CD4-positive, CD25-positive, alpha-beta regulatory T cell (primary cell): ENCODE data around the gene PPIE. TPM values are rescaled to one million over a fixed set of nuclear protein-coding genes. Genes with fewer than 3 reads are reported as not detected.
"Not testable (repeated sequence)": the region's sequence is repeated elsewhere in the genome, so short reads cannot be mapped to it uniquely, and the experiment has no call there.

Experiments used
- ATAC-seq, 2 donors: fragments of 150-1000 bp; cut with Tn5 transposase; one replicate each; pipeline ENCODE4 v1.10.0; 2021; ENCODE audit warnings: low read depth in 2 of 2, moderate number of reproducible peaks in 2 of 2, moderate library complexity in 1 of 2
- DNase-seq, 3 donors: peaks; one replicate each; pipeline versions ENCODE4 v3.0.0 to v3.0.0-alpha.2; 2012 to 2022; ENCODE audit warnings: mixed read lengths in 1 of 3
- H3K27ac ChIP-seq: one replicate; pipeline ENCODE4 v1.7.0; 2013; ENCODE audit warnings: mild to moderate bottlenecking, low read length; ENCODE audit not compliant: insufficient read depth, poor library complexity, severe bottlenecking
- H3K27me3 ChIP-seq: one replicate; pipeline ENCODE4 v1.7.0; 2013; ENCODE audit warnings: low read length; ENCODE audit not compliant: control insufficient read depth, insufficient read depth
- H3K36me3 ChIP-seq: one replicate; pipeline ENCODE4 v1.7.0; 2013; ENCODE audit warnings: mild to moderate bottlenecking, low read length, moderate library complexity; ENCODE audit not compliant: control insufficient read depth, insufficient read depth
- H3K4me1 ChIP-seq: 2 replicates; pipeline ENCODE4 v1.7.0; 2013; ENCODE audit warnings: mild to moderate bottlenecking, low read length; ENCODE audit not compliant: insufficient read depth, control insufficient read depth, poor library complexity, severe bottlenecking
- H3K4me3 ChIP-seq: one replicate; pipeline ENCODE4 v1.7.0; 2013; ENCODE audit warnings: low read depth, mild to moderate bottlenecking, low read length, moderate library complexity
- H3K9me3 ChIP-seq, 2 experiments: 1 replicate in 1 of 2; 2 replicates in 1 of 2; pipeline ENCODE4 v1.7.0; 2013; ENCODE audit warnings: low read length in 2 of 2, mild to moderate bottlenecking in 1 of 2, moderate library complexity in 1 of 2; ENCODE audit not compliant: control insufficient read depth in 2 of 2
- H3K27ac Mint-ChIP-seq, 3 donors: one replicate each; pipeline ENCODE4 v1.8.0; 2020 to 2022; ENCODE audit warnings: mild to moderate bottlenecking in 3 of 3, mixed read lengths in 3 of 3, moderate library complexity in 2 of 3
- H3K27me3 Mint-ChIP-seq: one replicate; pipeline ENCODE4 v1.8.0; 2022; ENCODE audit warnings: mild to moderate bottlenecking, mixed read lengths
- H3K36me3 Mint-ChIP-seq: one replicate; pipeline ENCODE4 v1.8.0; 2020; ENCODE audit warnings: mixed read lengths
- H3K4me1 Mint-ChIP-seq, 4 donors: one replicate each; pipeline ENCODE4 v1.8.0; 2020 to 2022; ENCODE audit warnings: mixed read lengths in 4 of 4, mild to moderate bottlenecking in 1 of 4
- H3K4me3 Mint-ChIP-seq, 4 donors: one replicate each; pipeline ENCODE4 v1.8.0; 2020 to 2022; ENCODE audit warnings: mild to moderate bottlenecking in 4 of 4, mixed read lengths in 4 of 4, moderate library complexity in 3 of 4
- H3K9me3 Mint-ChIP-seq, 7 donors: one replicate each; pipeline ENCODE4 v1.8.0; 2020 to 2022; ENCODE audit warnings: mixed read lengths in 7 of 7, mild to moderate bottlenecking in 3 of 7, moderate library complexity in 2 of 7
- polyA plus RNA-seq, 4 donors: library from polyadenylated mRNA; unstranded; fragments of 300-500 nt; fragmentation: Illumina TruSeq; gene quantifications; one replicate each; pipeline ENCODE4 v1.2.3, GENCODE V29; 2021
- total RNA-seq: library from RNA; stranded (reverse); gene quantifications from one replicate; pipeline ENCODE4 v1.2.3, GENCODE V29; 2022

The PPIE gene
- total and polyA plus RNA-seq, 5 donors from 2014 or later: 36.8 to 118 (median 91.6) TPM

DNA sequence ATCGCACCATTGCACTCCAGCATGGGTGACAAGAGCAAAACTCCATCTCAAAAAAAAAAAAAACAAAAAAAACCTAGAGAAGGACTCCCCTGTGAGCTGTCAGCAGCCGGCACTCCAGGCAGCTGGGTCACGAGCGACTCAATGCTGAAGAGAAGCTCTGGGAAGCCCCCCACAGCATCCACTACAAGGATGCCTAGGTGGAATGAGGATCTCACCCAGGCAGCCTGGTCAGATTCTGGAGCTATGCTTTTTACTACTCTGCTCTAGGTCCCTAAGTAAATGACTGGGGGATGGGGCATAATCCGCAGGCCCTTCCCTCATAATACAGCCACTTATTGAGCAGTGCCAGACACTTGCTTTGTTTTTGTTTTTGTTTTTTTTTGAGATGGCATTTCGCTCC is 43.4 kb downstream of the PPIE start:
- H3K36me3 ChIP-seq: no peaks in the 10 kb centered on the region
- peaks cover 29% of the 10 kb centered on the region for H3K27me3 Mint-ChIP-seq
- no peaks in the 10 kb centered on the region for H3K4me1 ChIP-seq
- no peaks in the 10 kb centered on the region for H3K9me3 ChIP-seq
- no peaks in the 10 kb centered on the region for H3K9me3 Mint-ChIP-seq
- no peak overlapping the region for H3K4me3 Mint-ChIP-seq
- no peaks in the 10 kb centered on the region for H3K27me3 ChIP-seq
- H3K36me3 Mint-ChIP-seq: no peaks in the 10 kb centered on the region
- ATAC-seq: no peak
- H3K4me3 ChIP-seq: no peak overlapping the region
- no peak for DNase-seq
- no peaks in the 10 kb centered on the region for H3K4me1 Mint-ChIP-seq
- no peak overlapping the region for H3K27ac ChIP-seq
- no peak overlapping the region for H3K27ac Mint-ChIP-seq

DNA sequence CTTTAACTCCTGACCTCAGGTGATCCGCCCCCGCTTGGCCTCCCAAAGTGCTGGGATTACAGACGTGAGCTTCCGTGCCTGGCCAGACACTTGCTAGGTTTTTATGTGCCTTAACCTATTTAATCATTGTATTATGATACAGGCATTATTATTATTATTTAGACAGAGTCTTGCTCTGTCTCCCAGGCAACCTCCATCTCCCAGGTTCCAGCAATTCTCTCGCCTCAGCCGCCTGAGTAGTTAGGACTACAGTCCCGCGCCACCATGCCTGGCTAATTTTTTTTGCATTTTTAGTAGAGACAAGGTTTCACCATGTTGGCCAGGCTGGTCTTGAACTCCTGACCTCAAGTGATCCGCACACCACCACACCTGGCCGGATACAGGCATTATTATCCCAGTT is 44.0 kb downstream of the PPIE start:
- H3K27me3 ChIP-seq, DNase-seq, ATAC-seq, H3K36me3 Mint-ChIP-seq, H3K9me3 ChIP-seq, H3K4me3 ChIP-seq, H3K27ac ChIP-seq, H3K4me1 ChIP-seq, H3K9me3 Mint-ChIP-seq, H3K4me3 Mint-ChIP-seq, H3K4me1 Mint-ChIP-seq, H3K36me3 ChIP-seq: not testable (repeated sequence)
- H3K27me3 Mint-ChIP-seq: peaks cover 35% of the 10 kb centered on the region
- peak overlapping the region in 1 of 3 donors; percentile 77 for H3K27ac Mint-ChIP-seq

DNA sequence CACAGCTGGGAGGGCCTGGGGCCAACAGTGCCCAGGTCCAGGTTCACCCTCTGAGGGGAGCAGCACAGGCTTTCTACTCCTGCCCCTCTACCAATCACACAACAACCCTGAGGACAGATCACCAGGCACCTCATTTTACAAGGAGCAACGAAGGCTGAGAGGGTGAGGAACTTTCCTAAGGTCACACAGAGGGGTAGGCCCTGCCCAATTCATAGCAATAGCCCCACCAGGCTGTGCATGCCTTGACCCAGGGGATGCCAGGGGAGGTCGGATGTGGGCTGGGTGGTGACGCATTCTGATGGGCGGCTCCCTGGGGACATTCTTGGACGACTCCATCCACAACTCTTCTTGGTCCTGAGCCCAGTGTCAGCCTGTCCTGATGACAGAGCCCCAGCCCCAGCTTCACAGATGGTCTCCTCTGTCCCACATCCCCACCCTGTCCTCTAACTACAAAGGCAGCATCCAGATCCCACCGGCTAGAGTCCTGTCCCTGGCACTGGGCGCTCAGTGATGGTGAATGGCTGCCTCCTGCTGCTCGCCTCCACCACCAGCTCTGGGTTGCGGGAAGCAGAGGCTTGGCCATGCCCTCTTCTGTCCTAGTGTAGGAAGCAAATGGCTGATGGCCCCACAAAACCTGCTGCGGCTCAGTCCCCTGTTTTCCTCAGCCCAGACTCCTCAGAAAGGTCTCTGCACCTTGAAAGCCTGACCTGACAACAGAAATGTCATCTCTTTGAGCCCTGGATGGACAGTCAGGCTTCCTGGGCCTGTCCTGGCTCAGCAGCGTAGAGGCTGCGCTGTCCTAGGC is 47.8 kb downstream of the PPIE start:
- H3K27ac ChIP-seq, H3K9me3 ChIP-seq, H3K9me3 Mint-ChIP-seq, H3K27me3 ChIP-seq, ATAC-seq, H3K36me3 ChIP-seq, H3K36me3 Mint-ChIP-seq, H3K4me3 ChIP-seq, H3K4me1 ChIP-seq, DNase-seq: not testable (repeated sequence)
- peak overlapping the region in 3 of 4 donors; percentile 56 to 88 (median 72) for H3K4me3 Mint-ChIP-seq
- peak overlapping the region in 1 of 3 donors; percentile 55 for H3K27ac Mint-ChIP-seq
- peaks cover 0 to 12% (median 2%) of the 10 kb centered on the region in 4 donors for H3K4me1 Mint-ChIP-seq
- peaks cover 38% of the 10 kb centered on the region for H3K27me3 Mint-ChIP-seq

DNA sequence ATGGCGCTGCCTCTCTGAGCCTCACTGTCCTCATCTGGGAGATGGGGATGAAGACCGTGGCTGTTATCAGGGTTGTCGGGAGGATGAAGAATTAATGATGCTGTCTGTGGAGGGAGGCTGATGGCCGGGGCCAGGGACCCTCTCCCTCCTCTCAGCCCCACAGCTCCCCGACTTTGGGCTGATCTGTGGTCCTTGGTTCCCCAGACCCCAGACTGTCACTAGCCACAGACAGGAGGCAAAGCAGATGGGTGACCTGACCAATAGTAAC is 48.4 kb downstream of the PPIE start:
- H3K36me3 ChIP-seq: not testable (repeated sequence)

DNA sequence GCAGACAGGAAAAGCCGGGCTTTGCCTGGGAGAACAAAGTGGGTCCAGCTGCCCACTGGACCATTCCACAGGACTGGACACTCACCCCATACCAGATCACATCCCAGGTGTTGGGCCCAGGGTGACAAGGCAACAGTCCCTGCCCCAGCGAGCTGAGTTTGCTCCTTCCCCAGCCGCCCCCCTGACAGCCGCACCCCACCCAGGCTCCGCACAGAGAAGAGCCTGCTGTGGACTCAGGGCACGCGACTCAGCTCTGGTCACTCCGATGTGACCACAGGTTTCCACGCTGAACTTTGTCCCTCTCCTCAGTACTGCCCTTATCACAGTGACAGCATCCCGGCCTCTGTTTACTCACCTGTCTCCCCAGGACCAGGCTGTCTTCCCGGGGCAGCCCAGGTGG is 48.8 kb downstream of the PPIE start:
- Histone ChIP-seq H3K27ac (no peak overlapping the region), H3K4me3 (no peak overlapping the region), H3K27me3 (no peaks in the 10 kb centered on the region), H3K9me3 (no peaks in the 10 kb centered on the region), H3K4me1 (peaks cover 10% of the 10 kb centered on the region), H3K36me3 (no peaks in the 10 kb centered on the region)
- H3K4me1 Mint-ChIP-seq: peaks cover under 1 to 13% (median 3%) of the 10 kb centered on the region in 4 donors
- no peaks in the 10 kb centered on the region for H3K36me3 Mint-ChIP-seq
- no peak for ATAC-seq
- peak overlapping the region; percentile 44 to 88 (median 64) for H3K4me3 Mint-ChIP-seq
- H3K27me3 Mint-ChIP-seq: peaks cover 43% of the 10 kb centered on the region
- no peaks in the 10 kb centered on the region for H3K9me3 Mint-ChIP-seq
- no peak overlapping the region for H3K27ac Mint-ChIP-seq
- no peak for DNase-seq

More for the DNA sequence above, 48.4 kb downstream of the PPIE start:
- not testable (repeated sequence) for H3K27me3 ChIP-seq, H3K4me3 ChIP-seq, H3K36me3 Mint-ChIP-seq, ATAC-seq, H3K27ac Mint-ChIP-seq, H3K9me3 Mint-ChIP-seq, DNase-seq, H3K27ac ChIP-seq, H3K4me1 ChIP-seq, H3K9me3 ChIP-seq
- peaks cover 0 to 12% (median 2%) of the 10 kb centered on the region in 4 donors for H3K4me1 Mint-ChIP-seq
- H3K27me3 Mint-ChIP-seq: peaks cover 40% of the 10 kb centered on the region
- H3K4me3 Mint-ChIP-seq: peak overlapping the region in 3 of 4 donors; percentile 44 to 88 (median 72)

DNA sequence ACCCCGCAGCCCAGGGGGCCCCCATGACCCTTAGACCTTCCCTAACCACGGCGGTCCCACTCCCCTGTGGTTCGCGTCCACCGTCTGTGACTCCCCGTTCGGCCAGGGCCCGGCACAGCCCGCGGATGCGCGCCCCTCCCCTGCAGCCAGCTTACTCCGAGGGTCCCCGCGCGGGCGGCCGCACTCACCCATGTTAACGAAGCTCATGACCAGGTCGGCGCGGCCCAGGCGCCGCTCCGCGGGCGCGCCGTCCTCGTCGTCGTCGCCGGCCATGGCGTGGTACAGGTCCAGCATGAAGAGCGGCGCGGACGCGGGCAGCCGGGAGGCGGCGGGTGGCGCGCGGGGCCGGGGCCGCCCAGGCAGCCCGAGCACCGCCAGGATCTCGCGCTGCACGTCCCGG is 49.3 kb downstream of the PPIE start:
- not testable (repeated sequence) for ATAC-seq, H3K9me3 ChIP-seq, H3K27me3 ChIP-seq, DNase-seq, H3K36me3 ChIP-seq, H3K4me1 ChIP-seq, H3K9me3 Mint-ChIP-seq, H3K36me3 Mint-ChIP-seq, H3K27ac Mint-ChIP-seq, H3K27ac ChIP-seq, H3K4me3 ChIP-seq
- Mint-ChIP-seq H3K27me3 (peaks cover 44% of the 10 kb centered on the region), H3K4me1 (peaks cover 4 to 17% (median 7%) of the 10 kb centered on the region in 4 donors), H3K4me3 (peak overlapping the region in 2 of 4 donors; percentile 57 to 88)

DNA sequence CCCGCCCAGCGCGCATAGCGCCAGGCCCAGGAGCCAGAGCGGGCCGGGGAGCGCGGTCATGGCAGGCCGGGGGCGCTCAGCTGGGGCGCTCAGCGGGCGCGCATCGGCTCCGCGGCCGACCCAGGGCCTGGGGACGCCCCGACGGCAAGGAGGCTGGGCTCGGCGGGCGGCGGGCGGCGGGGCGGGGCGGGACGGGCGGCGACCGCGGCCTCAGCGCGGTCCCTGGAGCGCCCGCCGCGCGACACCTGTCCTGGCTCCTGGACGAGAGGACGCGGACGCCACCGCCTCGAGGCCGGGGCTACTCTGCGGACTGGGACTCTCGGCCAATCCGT is 49.7 kb downstream of the PPIE start:
- peak in 1 of 2 donors; percentile 10 for ATAC-seq
- no peak overlapping the region for H3K4me3 ChIP-seq

More for the DNA sequence above, 49.7 kb downstream of the PPIE start:
- no peak overlapping the region for H3K4me3 Mint-ChIP-seq
- H3K9me3 Mint-ChIP-seq: no peaks in the 10 kb centered on the region
- Histone ChIP-seq H3K27ac (no peak overlapping the region), H3K27me3 (no peaks in the 10 kb centered on the region), H3K9me3 (no peaks in the 10 kb centered on the region), H3K36me3 (no peaks in the 10 kb centered on the region), H3K4me1 (peaks cover 10% of the 10 kb centered on the region)
- H3K27me3 Mint-ChIP-seq: peaks cover 47% of the 10 kb centered on the region
- DNase-seq: no peak
- H3K36me3 Mint-ChIP-seq: no peaks in the 10 kb centered on the region
- H3K27ac Mint-ChIP-seq: no peak overlapping the region
- peaks cover 4 to 17% (median 7%) of the 10 kb centered on the region in 4 donors for H3K4me1 Mint-ChIP-seq
